Keratinocyte (primary cell): Measurements from ENCODE around the gene MRGPRX4. TPM values are rescaled to one million over a fixed set of nuclear protein-coding genes. Genes with fewer than 3 reads are reported as not detected.
A peak's percentile ranks its signal among the peaks of the same experiment; 100 is the strongest.

Experiments
- DNase-seq: peaks from one replicate; pipeline ENCODE4 v3.0.0-alpha.2; 2011; ENCODE audit warnings: low read depth, missing footprints, low spot score
- FAIRE-seq: peaks from 2 replicates; lab custom pipeline; 2011; peaks lifted over from hg19 to GRCh38; lab: Jason Lieb, UNC
- H2AFZ ChIP-seq: 2 replicates; pipeline ENCODE4 v1.6.0; 2012; ENCODE audit warnings: low read length, control low read depth, inconsistent platforms; ENCODE audit not compliant: control insufficient read depth
- H3K27ac ChIP-seq: 2 replicates; pipeline ENCODE4 v1.5.1; 2011; ENCODE audit warnings: low read length; ENCODE audit not compliant: control insufficient read depth, insufficient read depth
- H3K27me3 ChIP-seq: 3 replicates; pipeline ENCODE4 v1.6.0; 2011; ENCODE audit warnings: low read length; ENCODE audit not compliant: control insufficient read depth, insufficient read depth; ENCODE audit errors: extremely low read depth
- H3K36me3 ChIP-seq, 2 experiments: 2 replicates in 1 of 2; 3 replicates in 1 of 2; pipeline ENCODE4 v1.5.1; 2011; ENCODE audit warnings: low read length in 2 of 2, mild to moderate bottlenecking in 1 of 2; ENCODE audit not compliant: control insufficient read depth in 2 of 2, insufficient read depth in 2 of 2; ENCODE audit errors: extremely low read depth in 1 of 2
- H3K4me1 ChIP-seq: 3 replicates; pipeline ENCODE4 v1.5.1; 2011; ENCODE audit warnings: low read length; ENCODE audit not compliant: control insufficient read depth, insufficient read depth; ENCODE audit errors: extremely low read depth
- H3K4me2 ChIP-seq: 3 replicates; pipeline ENCODE4 v1.6.0; 2011; ENCODE audit warnings: low read depth, low read length; ENCODE audit not compliant: control insufficient read depth, insufficient read depth; ENCODE audit errors: extremely low read depth
- H3K4me3 ChIP-seq, 3 experiments: fragments of 200-600 bp in 1 of 3; sonication (generic) in 1 of 3; 2 replicates in 2 of 3; 3 replicates in 1 of 3; pipeline ENCODE4 v1.5.1; 2011 to 2016; ENCODE audit warnings: low read length in 3 of 3, mild to moderate bottlenecking in 3 of 3, control low read depth in 2 of 3, inconsistent platforms in 1 of 3, low read depth in 1 of 3, mixed read lengths in 1 of 3, mixed run types in 1 of 3, moderate library complexity in 1 of 3; ENCODE audit not compliant: control insufficient read depth in 2 of 3, insufficient read depth in 2 of 3; ENCODE audit errors: extremely low read depth in 1 of 3
- H3K79me2 ChIP-seq: 2 replicates; pipeline ENCODE4 v1.6.0; 2012; ENCODE audit warnings: low read length; ENCODE audit not compliant: control insufficient read depth, insufficient read depth
- H3K9ac ChIP-seq: 3 replicates; pipeline ENCODE4 v1.6.0; 2011; ENCODE audit warnings: low read length; ENCODE audit not compliant: control insufficient read depth, insufficient read depth; ENCODE audit errors: extremely low read depth
- H3K9me1 ChIP-seq: 3 replicates; pipeline ENCODE4 v1.6.0; 2011; ENCODE audit warnings: low read length; ENCODE audit not compliant: control insufficient read depth, insufficient read depth; ENCODE audit errors: extremely low read depth
- H3K9me3 ChIP-seq: 2 replicates; pipeline ENCODE4 v1.5.1; 2012; ENCODE audit warnings: low read depth, low read length; ENCODE audit not compliant: control insufficient read depth
- H4K20me1 ChIP-seq: 3 replicates; pipeline ENCODE4 v1.6.0; 2011; ENCODE audit warnings: low read length; ENCODE audit not compliant: control insufficient read depth, insufficient read depth; ENCODE audit errors: extremely low read depth
- EZH2 ChIP-seq: IDR thresholded peaks from one replicate; pipeline ENCODE4 v1.6.1; 2012; ENCODE audit warnings: inconsistent platforms, mild to moderate bottlenecking, low read length, moderate library complexity
- dilution Hi-C: fragments of 300-500 bp; cut with MboI; formaldehyde crosslinking; loops from one replicate; pipeline ENCODE4 v1.7.0; 2020; ENCODE audit warnings: low sequenced_read_pairs; ENCODE audit not compliant: extremely low pct_ligation_motif_present
- polyA plus RNA-seq, 5 experiments: library from polyadenylated mRNA; depleted of rRNA in 3 of 5; stranded (reverse) in 3 of 5; stranded (forward) in 1 of 5; unstranded in 1 of 5; fragments of >200 nt; gene quantifications; 1 replicate in 1 of 5; 2 replicates in 3 of 5; 3 replicates in 1 of 5; pipeline versions ENCODE4 v1.2.1 to v1.2.3, GENCODE V29; 2011 to 2012; ENCODE audit warnings: missing spikeins in 2 of 5, low read depth in 1 of 5, low replicate concordance in 1 of 5
- TF ChIP-seq, protein P1 (sequence below), 3 experiments: IDR thresholded peaks in 1 of 3; conservative IDR thresholded peaks in 1 of 3; optimal IDR thresholded peaks in 1 of 3; 2 replicates in 2 of 3; 3 replicates in 1 of 3; pipeline versions ENCODE3 to v1.5.1; 2011; ENCODE audit warnings: low read length in 3 of 3, mild to moderate bottlenecking in 3 of 3, moderate library complexity in 2 of 3, control low read depth in 1 of 3, inconsistent platforms in 1 of 3; ENCODE audit not compliant: insufficient read depth in 2 of 3; ENCODE audit errors: extremely low read depth in 1 of 3

MRGPRX4 gene
- polyA plus RNA-seq, 1 donor (not counting 4 experiments of a cell fraction or from before 2014, with no cell fraction given): 0.05 TPM

DNA sequence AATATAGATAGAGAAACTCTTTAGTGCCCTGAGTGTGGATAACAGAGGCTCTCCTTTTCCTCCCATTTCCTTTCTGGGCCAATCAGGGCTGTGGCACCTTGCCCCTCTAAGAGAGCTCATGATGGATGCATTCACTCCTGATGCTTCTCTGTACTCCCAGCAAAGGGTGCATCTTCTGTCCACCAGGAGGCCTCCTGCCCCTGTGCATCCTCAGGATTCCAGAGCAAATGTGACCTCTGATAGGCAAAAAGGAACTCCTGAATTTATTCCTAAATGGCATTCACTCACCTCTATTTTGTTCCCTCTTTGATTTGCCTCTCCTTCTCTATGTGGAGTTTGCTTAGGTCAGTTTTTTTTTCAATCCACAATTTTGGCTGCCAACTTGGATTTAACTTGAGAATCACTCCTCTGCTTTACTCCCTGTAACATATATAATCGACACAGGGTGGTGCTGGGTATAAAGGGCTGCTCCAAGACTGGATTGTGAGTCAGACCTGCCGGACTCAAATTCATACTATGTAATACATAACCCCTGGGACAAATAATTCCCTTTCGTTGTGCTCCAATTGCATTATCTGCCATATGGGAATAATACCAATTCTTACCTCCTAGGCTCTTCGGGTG, 1.1 kb upstream of the MRGPRX4 start:
- DNase-seq (no peak), FAIRE-seq (no peak)
- no peak overlapping the region for H3K9ac ChIP-seq
- H3K4me2 ChIP-seq: no peak overlapping the region
- H3K27me3 ChIP-seq: no peaks in the 10 kb centered on the region
- H3K9me1 ChIP-seq: no peaks in the 10 kb centered on the region
- no peaks in the 10 kb centered on the region for H4K20me1 ChIP-seq
- dilution Hi-C loops: no loop called here
- no peaks in the 10 kb centered on the region for H3K79me2 ChIP-seq
- H3K4me3 ChIP-seq: no peak overlapping the region
- H2AFZ ChIP-seq: no peak overlapping the region
- no peaks in the 10 kb centered on the region for H3K36me3 ChIP-seq
- peaks cover 8% of the 10 kb centered on the region for H3K4me1 ChIP-seq
- H3K27ac ChIP-seq: no peak overlapping the region
- no peak for TF ChIP-seq EZH2
- TF ChIP-seq, protein P1, sequence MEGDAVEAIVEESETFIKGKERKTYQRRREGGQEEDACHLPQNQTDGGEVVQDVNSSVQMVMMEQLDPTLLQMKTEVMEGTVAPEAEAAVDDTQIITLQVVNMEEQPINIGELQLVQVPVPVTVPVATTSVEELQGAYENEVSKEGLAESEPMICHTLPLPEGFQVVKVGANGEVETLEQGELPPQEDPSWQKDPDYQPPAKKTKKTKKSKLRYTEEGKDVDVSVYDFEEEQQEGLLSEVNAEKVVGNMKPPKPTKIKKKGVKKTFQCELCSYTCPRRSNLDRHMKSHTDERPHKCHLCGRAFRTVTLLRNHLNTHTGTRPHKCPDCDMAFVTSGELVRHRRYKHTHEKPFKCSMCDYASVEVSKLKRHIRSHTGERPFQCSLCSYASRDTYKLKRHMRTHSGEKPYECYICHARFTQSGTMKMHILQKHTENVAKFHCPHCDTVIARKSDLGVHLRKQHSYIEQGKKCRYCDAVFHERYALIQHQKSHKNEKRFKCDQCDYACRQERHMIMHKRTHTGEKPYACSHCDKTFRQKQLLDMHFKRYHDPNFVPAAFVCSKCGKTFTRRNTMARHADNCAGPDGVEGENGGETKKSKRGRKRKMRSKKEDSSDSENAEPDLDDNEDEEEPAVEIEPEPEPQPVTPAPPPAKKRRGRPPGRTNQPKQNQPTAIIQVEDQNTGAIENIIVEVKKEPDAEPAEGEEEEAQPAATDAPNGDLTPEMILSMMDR (optimal IDR thresholded peaks at IDR 0.05 in 1 of 3, IDR thresholded peaks at IDR 0.05 in 1 of 3, conservative IDR thresholded peaks at IDR 0.05 in 1 of 3; ENCODE audit: extremely low read depth in 1 of 3, insufficient read depth in 2 of 3, low read length in 3 of 3): peak; percentile 64 to 80 (median 68)
- no peaks in the 10 kb centered on the region for H3K9me3 ChIP-seq

GRCh38 chr11:18173225-18173866, 709 bp downstream of the MRGPRX4 start:
- dilution Hi-C loops: no loop called here

More at GRCh38 chr11:18173225-18173866, 709 bp downstream of the MRGPRX4 start:
- Histone ChIP-seq H3K9me1 (no peaks in the 10 kb centered on the region), H3K9me3 (no peaks in the 10 kb centered on the region), H3K4me1 (peaks cover 4% of the 10 kb centered on the region), H3K36me3 (no peaks in the 10 kb centered on the region), H3K79me2 (no peaks in the 10 kb centered on the region), H2AFZ (no peak overlapping the region), H3K4me3 (no peak overlapping the region), H3K27me3 (no peaks in the 10 kb centered on the region), H3K27ac (no peak overlapping the region), H3K4me2 (no peak overlapping the region), H3K9ac (no peak overlapping the region), H4K20me1 (no peaks in the 10 kb centered on the region)
- FAIRE-seq: no peak
- DNase-seq: no peak
- no peak for TF ChIP-seq EZH2
- TF ChIP-seq, protein P1 (optimal IDR thresholded peaks at IDR 0.05 in 1 of 3, IDR thresholded peaks at IDR 0.05 in 1 of 3, conservative IDR thresholded peaks at IDR 0.05 in 1 of 3; ENCODE audit: extremely low read depth in 1 of 3, insufficient read depth in 2 of 3, low read length in 3 of 3): no peak
